HEK293 (cell line): ENCODE measurements around the gene EPSTI1.

Experiments used
- CTCF ChIA-PET: fragments of 350-600 bp; formaldehyde crosslinking; extraction: SDS; loops from one replicate; lab custom pipeline; 2021; ENCODE audit warnings: antibody characterized with exemption; lab: Yijun Ruan, JAX
- POLR2A ChIA-PET: fragments of 300-600 bp; formaldehyde crosslinking; extraction: SDS; loops from one replicate; lab custom pipeline; 2020; ENCODE audit warnings: antibody characterized with exemption, inconsistent platforms; lab: Yijun Ruan, JAX
- H3K27ac ChIP-seq: fragments of 200-500 bp; sonication (Bioruptor generic); 2 replicates; pipeline ENCODE4 v1.5.1; 2014; ENCODE audit warnings: low read depth, low read length, control low read depth, inconsistent platforms; ENCODE audit errors: extremely low read depth
- H3K36me3 ChIP-seq, 2 experiments: fragments of 200-500 bp in 1 of 2; sonication (Bioruptor generic) in 1 of 2; 1 replicate in 1 of 2; 2 replicates in 1 of 2; pipeline ENCODE4 v1.5.1; 2014 to 2017; ENCODE audit warnings: inconsistent platforms in 2 of 2, low read length in 2 of 2; ENCODE audit not compliant: control insufficient read depth in 2 of 2, insufficient read depth in 1 of 2
- H3K4me1 ChIP-seq: fragments of 200-500 bp; sonication (Bioruptor generic); 2 replicates; pipeline ENCODE4 v1.5.1; 2014; ENCODE audit warnings: mild to moderate bottlenecking, low read length, inconsistent platforms; ENCODE audit not compliant: control insufficient read depth, insufficient read depth
- H3K4me3 ChIP-seq: 2 replicates; pipeline ENCODE4 v1.5.1; 2011; ENCODE audit warnings: low read depth, mild to moderate bottlenecking, control low read depth, low read length, moderate library complexity
- H3K9me3 ChIP-seq: fragments of 200-500 bp; sonication (Bioruptor generic); 2 replicates; pipeline ENCODE4 v1.5.1; 2014; ENCODE audit warnings: low read depth, low read length, inconsistent platforms; ENCODE audit not compliant: control insufficient read depth, insufficient read depth
- EGR2 ChIP-seq: fragments of 450-650 bp; formaldehyde crosslinking; IDR thresholded peaks from 2 replicates; pipeline ENCODE4 v1.5.1; 2016; ENCODE audit warnings: low read depth, missing biosample characterization, missing genetic modification characterization
- GLI4 ChIP-seq: fragments of 450-650 bp; formaldehyde crosslinking; IDR thresholded peaks from 2 replicates; pipeline ENCODE4 v1.5.1; 2016; ENCODE audit warnings: missing biosample characterization, missing genetic modification characterization
- HOXA7 ChIP-seq: sonication (generic); formaldehyde crosslinking; IDR thresholded peaks from 2 replicates; pipeline ENCODE4 v1.8.1; 2022; ENCODE audit warnings: missing genetic modification reagents, borderline replicate concordance
- KLF7 ChIP-seq: fragments of 450-650 bp; formaldehyde crosslinking; IDR thresholded peaks from 2 replicates; pipeline ENCODE4 v1.5.1; 2016; ENCODE audit warnings: missing biosample characterization, missing genetic modification characterization, borderline replicate concordance
- SCRT1 ChIP-seq: fragments of 450-650 bp; formaldehyde crosslinking; IDR thresholded peaks from 2 replicates; pipeline ENCODE4 v1.5.1; 2016; ENCODE audit warnings: missing biosample characterization, missing genetic modification characterization, borderline replicate concordance
- TSHZ1 ChIP-seq: fragments of 450-650 bp; formaldehyde crosslinking; IDR thresholded peaks from 2 replicates; pipeline ENCODE4 v1.5.1; 2016; ENCODE audit warnings: missing biosample characterization, missing genetic modification characterization, borderline replicate concordance
- YY2 ChIP-seq: fragments of 450-650 bp; formaldehyde crosslinking; IDR thresholded peaks from 2 replicates; pipeline ENCODE4 v1.5.1; 2016; ENCODE audit warnings: missing biosample characterization, missing genetic modification characterization
- ZNF175 ChIP-seq: fragments of 450-650 bp; formaldehyde crosslinking; IDR thresholded peaks from 2 replicates; pipeline ENCODE4 v1.5.1; 2016; ENCODE audit warnings: missing biosample characterization, missing genetic modification characterization
- ZNF184 ChIP-seq: fragments of 450-650 bp; IDR thresholded peaks from 2 replicates; pipeline ENCODE4 v1.5.1; 2018; ENCODE audit warnings: missing biosample characterization, mild to moderate bottlenecking, missing genetic modification characterization
- ZNF24 ChIP-seq: fragments of 450-650 bp; formaldehyde crosslinking; IDR thresholded peaks from 2 replicates; pipeline ENCODE4 v1.5.1; 2016; ENCODE audit warnings: missing biosample characterization, missing genetic modification characterization
- ZNF302 ChIP-seq: fragments of 450-650 bp; formaldehyde crosslinking; IDR thresholded peaks from 2 replicates; pipeline ENCODE4 v1.5.1; 2016; ENCODE audit warnings: missing biosample characterization, missing genetic modification characterization, low read depth
- ZNF37A ChIP-seq: fragments of 450-650 bp; IDR thresholded peaks from 2 replicates; pipeline ENCODE4 v1.5.1; 2018; ENCODE audit warnings: missing biosample characterization, missing genetic modification characterization
- ZNF404 ChIP-seq: fragments of 450-650 bp; formaldehyde crosslinking; IDR thresholded peaks from 2 replicates; pipeline ENCODE4 v1.5.1; 2017; ENCODE audit warnings: missing biosample characterization, missing genetic modification characterization
- ZNF558 ChIP-seq: fragments of 450-650 bp; formaldehyde crosslinking; IDR thresholded peaks from 2 replicates; pipeline ENCODE4 v1.5.1; 2016; ENCODE audit warnings: missing biosample characterization, missing genetic modification characterization
- ZNF561 ChIP-seq: fragments of 450-650 bp; IDR thresholded peaks from 2 replicates; pipeline ENCODE4 v1.5.1; 2018; ENCODE audit warnings: missing biosample characterization, missing genetic modification characterization, borderline replicate concordance
- ZNF621 ChIP-seq: fragments of 450-650 bp; formaldehyde crosslinking; IDR thresholded peaks from 2 replicates; pipeline ENCODE4 v1.5.1; 2017; ENCODE audit warnings: missing biosample characterization, missing genetic modification characterization
- ZNF626 ChIP-seq: fragments of 450-650 bp; sonication (Bioruptor Pico); formaldehyde crosslinking; IDR thresholded peaks from 2 replicates; pipeline ENCODE4 v1.5.1; 2018; ENCODE audit warnings: missing biosample characterization, missing genetic modification characterization, inconsistent platforms
- ZNF677 ChIP-seq: fragments of 450-650 bp; IDR thresholded peaks from 2 replicates; pipeline ENCODE4 v1.5.0; 2018; ENCODE audit warnings: missing biosample characterization, mild to moderate bottlenecking, missing genetic modification characterization, moderate library complexity
- ZNF830 ChIP-seq: fragments of 450-650 bp; IDR thresholded peaks from 2 replicates; pipeline ENCODE4 v1.5.0; 2018; ENCODE audit warnings: missing biosample characterization, missing genetic modification characterization, low read depth, mild to moderate bottlenecking, moderate library complexity
- ZNF837 ChIP-seq: fragments of 450-650 bp; formaldehyde crosslinking; IDR thresholded peaks from 2 replicates; pipeline ENCODE4 v1.5.1; 2016; ENCODE audit warnings: missing biosample characterization, missing genetic modification characterization
- ZSCAN30 ChIP-seq: fragments of 450-650 bp; IDR thresholded peaks from 2 replicates; pipeline ENCODE4 v1.5.1; 2018; ENCODE audit warnings: missing biosample characterization, mild to moderate bottlenecking, missing genetic modification characterization, moderate library complexity
- TF ChIP-seq, protein P1 (sequence below): fragments of 450-650 bp; formaldehyde crosslinking; IDR thresholded peaks from 2 replicates; pipeline ENCODE4 v1.5.1; 2016; ENCODE audit warnings: missing biosample characterization, missing genetic modification characterization
- TF ChIP-seq, protein P2 (sequence below): fragments of 450-650 bp; formaldehyde crosslinking; IDR thresholded peaks from 2 replicates; pipeline ENCODE4 v1.5.1; 2016; ENCODE audit warnings: missing biosample characterization, missing genetic modification characterization
- TF ChIP-seq, protein P3 (sequence below): IDR thresholded peaks from 2 replicates; pipeline ENCODE4 v1.6.1; 2011; ENCODE audit warnings: mild to moderate bottlenecking, low read depth, low read length, borderline replicate concordance
- TF ChIP-seq, protein P4 (sequence below): fragments of 450-650 bp; formaldehyde crosslinking; IDR thresholded peaks from 2 replicates; pipeline ENCODE4 v1.5.1; 2017; ENCODE audit warnings: missing biosample characterization, mild to moderate bottlenecking, missing genetic modification characterization, moderate library complexity
- TF ChIP-seq, protein P5 (sequence below): fragments of 450-650 bp; formaldehyde crosslinking; IDR thresholded peaks from 2 replicates; pipeline ENCODE4; 2016; ENCODE audit warnings: missing biosample characterization, missing genetic modification characterization

EPSTI1 gene

GRCh38 chr13:42997381-42997780 lies 5.3 kb upstream of the EPSTI1 start:
- Histone ChIP-seq H3K4me1 (no peaks in the 10 kb centered on the region), H3K36me3 (no peaks in the 10 kb centered on the region), H3K27ac (no peak overlapping the region), H3K4me3 (no peak overlapping the region), H3K9me3 (no peaks in the 10 kb centered on the region)
- ChIA-PET CTCF (interaction anchor here (0.6 to 0.7 kb wide), 2 partner anchors 33 to 77 kb away, joined by 3 to 4 read pairs; no protein-coding TSS in a partner anchor), POLR2A (interaction anchor here (0.5 kb wide), 1 partner anchor 10 kb away, joined by 3 read pairs; no protein-coding TSS in a partner anchor)
- TF ChIP-seq ZNF626 (tag by site-specific recombination): no peak
- TF ChIP-seq ZNF837 (tag by site-specific recombination): no peak
- TF ChIP-seq ZNF184 (tag by site-specific recombination): no peak
- TF ChIP-seq, protein P1, sequence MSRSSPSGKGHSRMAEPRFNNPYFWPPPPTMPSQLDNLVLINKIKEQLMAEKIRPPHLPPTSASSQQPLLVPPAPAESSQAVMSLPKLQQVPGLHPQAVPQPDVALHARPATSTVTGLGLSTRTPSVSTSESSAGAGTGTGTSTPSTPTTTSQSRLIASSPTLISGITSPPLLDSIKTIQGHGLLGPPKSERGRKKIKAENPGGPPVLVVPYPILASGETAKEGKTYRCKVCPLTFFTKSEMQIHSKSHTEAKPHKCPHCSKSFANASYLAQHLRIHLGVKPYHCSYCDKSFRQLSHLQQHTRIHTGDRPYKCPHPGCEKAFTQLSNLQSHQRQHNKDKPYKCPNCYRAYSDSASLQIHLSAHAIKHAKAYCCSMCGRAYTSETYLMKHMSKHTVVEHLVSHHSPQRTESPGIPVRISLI: no peak
- no peak for TF ChIP-seq YY2 (tag by site-specific recombination)
- TF ChIP-seq ZNF621 (tag by site-specific recombination): no peak
- TF ChIP-seq GLI4: no peak
- TF ChIP-seq ZNF830 (tag by site-specific recombination): no peak
- TF ChIP-seq, protein P2, sequence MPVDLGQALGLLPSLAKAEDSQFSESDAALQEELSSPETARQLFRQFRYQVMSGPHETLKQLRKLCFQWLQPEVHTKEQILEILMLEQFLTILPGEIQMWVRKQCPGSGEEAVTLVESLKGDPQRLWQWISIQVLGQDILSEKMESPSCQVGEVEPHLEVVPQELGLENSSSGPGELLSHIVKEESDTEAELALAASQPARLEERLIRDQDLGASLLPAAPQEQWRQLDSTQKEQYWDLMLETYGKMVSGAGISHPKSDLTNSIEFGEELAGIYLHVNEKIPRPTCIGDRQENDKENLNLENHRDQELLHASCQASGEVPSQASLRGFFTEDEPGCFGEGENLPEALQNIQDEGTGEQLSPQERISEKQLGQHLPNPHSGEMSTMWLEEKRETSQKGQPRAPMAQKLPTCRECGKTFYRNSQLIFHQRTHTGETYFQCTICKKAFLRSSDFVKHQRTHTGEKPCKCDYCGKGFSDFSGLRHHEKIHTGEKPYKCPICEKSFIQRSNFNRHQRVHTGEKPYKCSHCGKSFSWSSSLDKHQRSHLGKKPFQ: no peak
- TF ChIP-seq, protein P3, sequence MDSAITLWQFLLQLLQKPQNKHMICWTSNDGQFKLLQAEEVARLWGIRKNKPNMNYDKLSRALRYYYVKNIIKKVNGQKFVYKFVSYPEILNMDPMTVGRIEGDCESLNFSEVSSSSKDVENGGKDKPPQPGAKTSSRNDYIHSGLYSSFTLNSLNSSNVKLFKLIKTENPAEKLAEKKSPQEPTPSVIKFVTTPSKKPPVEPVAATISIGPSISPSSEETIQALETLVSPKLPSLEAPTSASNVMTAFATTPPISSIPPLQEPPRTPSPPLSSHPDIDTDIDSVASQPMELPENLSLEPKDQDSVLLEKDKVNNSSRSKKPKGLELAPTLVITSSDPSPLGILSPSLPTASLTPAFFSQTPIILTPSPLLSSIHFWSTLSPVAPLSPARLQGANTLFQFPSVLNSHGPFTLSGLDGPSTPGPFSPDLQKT: no peak
- TF ChIP-seq ZNF302 (tag by site-specific recombination): no peak
- TF ChIP-seq, protein P4, sequence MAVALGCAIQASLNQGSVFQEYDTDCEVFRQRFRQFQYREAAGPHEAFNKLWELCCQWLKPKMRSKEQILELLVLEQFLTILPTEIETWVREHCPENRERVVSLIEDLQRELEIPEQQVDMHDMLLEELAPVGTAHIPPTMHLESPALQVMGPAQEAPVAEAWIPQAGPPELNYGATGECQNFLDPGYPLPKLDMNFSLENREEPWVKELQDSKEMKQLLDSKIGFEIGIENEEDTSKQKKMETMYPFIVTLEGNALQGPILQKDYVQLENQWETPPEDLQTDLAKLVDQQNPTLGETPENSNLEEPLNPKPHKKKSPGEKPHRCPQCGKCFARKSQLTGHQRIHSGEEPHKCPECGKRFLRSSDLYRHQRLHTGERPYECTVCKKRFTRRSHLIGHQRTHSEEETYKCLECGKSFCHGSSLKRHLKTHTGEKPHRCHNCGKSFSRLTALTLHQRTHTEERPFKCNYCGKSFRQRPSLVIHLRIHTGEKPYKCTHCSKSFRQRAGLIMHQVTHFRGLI (tag by site-specific recombination): no peak
- TF ChIP-seq, protein P5, sequence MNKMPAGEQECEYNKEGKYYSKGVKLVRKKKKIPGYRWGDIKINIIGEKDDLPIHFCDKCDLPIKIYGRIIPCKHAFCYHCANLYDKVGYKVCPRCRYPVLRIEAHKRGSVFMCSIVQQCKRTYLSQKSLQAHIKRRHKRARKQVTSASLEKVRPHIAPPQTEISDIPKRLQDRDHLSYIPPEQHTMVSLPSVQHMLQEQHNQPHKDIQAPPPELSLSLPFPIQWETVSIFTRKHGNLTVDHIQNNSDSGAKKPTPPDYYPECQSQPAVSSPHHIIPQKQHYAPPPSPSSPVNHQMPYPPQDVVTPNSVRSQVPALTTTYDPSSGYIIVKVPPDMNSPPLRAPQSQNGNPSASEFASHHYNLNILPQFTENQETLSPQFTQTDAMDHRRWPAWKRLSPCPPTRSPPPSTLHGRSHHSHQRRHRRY (tag by site-specific recombination): no peak
- TF ChIP-seq TSHZ1: no peak

DNA sequence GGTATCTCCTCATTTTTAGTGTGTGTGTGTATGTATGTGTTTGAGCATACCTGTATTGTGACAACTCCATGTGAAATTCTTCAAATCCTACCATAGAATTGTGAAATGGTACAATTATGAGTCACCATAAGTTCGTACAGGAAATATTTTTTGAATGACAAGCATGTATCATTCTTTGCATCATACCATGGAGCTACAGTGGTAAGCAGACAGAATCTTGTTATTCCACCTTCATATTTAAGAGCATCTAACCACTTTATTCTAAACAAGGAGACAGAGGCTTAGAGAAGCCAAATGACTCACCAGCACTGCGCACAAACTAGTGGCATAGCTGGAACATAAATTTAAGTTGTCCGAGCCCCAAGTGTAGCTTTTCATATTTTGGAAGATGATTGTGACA lies 4.5 kb upstream of the EPSTI1 start:
- no peaks in the 10 kb centered on the region for H3K9me3 ChIP-seq
- CTCF ChIA-PET: interaction anchor here (0.6 kb wide), 2 partner anchors 51 to 259 kb away, joined by 3 read pairs; no protein-coding TSS in a partner anchor
- POLR2A ChIA-PET: interaction anchor here (0.7 kb wide), 1 partner anchor 9 kb away, joined by 3 read pairs; no protein-coding TSS in a partner anchor
- H3K4me3 ChIP-seq: no peak overlapping the region
- no peak overlapping the region for H3K27ac ChIP-seq
- no peaks in the 10 kb centered on the region for H3K4me1 ChIP-seq
- no peaks in the 10 kb centered on the region for H3K36me3 ChIP-seq
- TF ChIP-seq ZNF184 (tag by site-specific recombination) (no peak), ZNF561 (tag by site-specific recombination) (no peak), ZNF626 (tag by site-specific recombination) (no peak), SCRT1 (tag by site-specific recombination) (no peak), ZNF37A (tag by site-specific recombination) (no peak), HOXA7 (CRISPR knock-in tag) (no peak), ZNF175 (tag by site-specific recombination) (no peak), ZNF558 (tag by site-specific recombination) (no peak), ZNF24 (tag by site-specific recombination) (no peak), ZSCAN30 (no peak), ZNF677 (no peak), EGR2 (tag by site-specific recombination) (no peak), ZNF404 (tag by site-specific recombination) (no peak), KLF7 (tag by site-specific recombination) (no peak)
